CD4-positive, alpha-beta T cell treated with Interleukin-2 at 100 ng/mL for 4 hours (primary cell): Measurements from ENCODE around the gene OTOG.

Experiments
- DNase-seq: peaks from one replicate; pipeline ENCODE4 v3.0.0-alpha.2; 2020; ENCODE audit warnings: low spot score

The OTOG gene

GRCh38 chr11:17652556-17652955, 105.5 kb downstream of the OTOG start:
- no peak for DNase-seq

GRCh38 chr11:17653611-17654010, 106.6 kb downstream of the OTOG start:
- DNase-seq, result no peak

GRCh38 chr11:17655682-17656081, 108.6 kb downstream of the OTOG start:
- DNase-seq, result no peak

GRCh38 chr11:17658211-17658610, 111.2 kb downstream of the OTOG start:
- DNase-seq, result no peak

GRCh38 chr11:17668166-17668565, 121.1 kb downstream of the OTOG start:
- DNase-seq, result no peak

GRCh38 chr11:17672469-17672868, 125.4 kb downstream of the OTOG start:
- DNase-seq, result no peak

- DNase-seq, result no peak
Measured at GRCh38 chr11:17673951-17674350, 126.9 kb downstream of the OTOG start.

- DNase-seq, result no peak
Measured at GRCh38 chr11:17682848-17683247, 135.8 kb downstream of the OTOG start.

GRCh38 chr11:17683377-17684161, 136.5 kb downstream of the OTOG start:
- no peak for DNase-seq

GRCh38 chr11:17684550-17684949, 137.5 kb downstream of the OTOG start:
- DNase-seq, result no peak

- no peak for DNase-seq
Measured at GRCh38 chr11:17686231-17686980, 139.3 kb downstream of the OTOG start.

GRCh38 chr11:17687946-17688670, 141.0 kb downstream of the OTOG start:
- no peak for DNase-seq

GRCh38 chr11:17691550-17691949, 144.5 kb downstream of the OTOG start:
- no peak for DNase-seq

GRCh38 chr11:17691976-17692375, 144.9 kb downstream of the OTOG start:
- no peak for DNase-seq

- DNase-seq, result no peak
Measured at GRCh38 chr11:17692931-17693330, 145.9 kb downstream of the OTOG start.

- no peak for DNase-seq
Measured at GRCh38 chr11:17693531-17693930, 146.5 kb downstream of the OTOG start.

- DNase-seq, result no peak
Measured at GRCh38 chr11:17694494-17695110, 147.5 kb downstream of the OTOG start.

- DNase-seq, result no peak
Measured at GRCh38 chr11:17695454-17696441, 148.7 kb downstream of the OTOG start.

GRCh38 chr11:17696741-17697140, 149.7 kb downstream of the OTOG start:
- no peak for DNase-seq
